BLaER1 treated with 17β-estradiol and CSF1 and Interleukin-3, amounts not matched to agents 10 nM and 100 nM (cell line): Measurements from ENCODE around the gene RRP1.

Source experiments
- H3K27ac ChIP-seq, 11 experiments: shearing (Covaris generic); formaldehyde crosslinking; 2 replicates each; pipeline ENCODE4 v1.8.1; 2022
- H3K27me3 ChIP-seq, 11 experiments: shearing (Covaris generic); formaldehyde crosslinking; 2 replicates each; pipeline ENCODE4 v1.8.1; 2022
- H3K36me3 ChIP-seq, 11 experiments: shearing (Covaris generic); formaldehyde crosslinking; 2 replicates each; pipeline ENCODE4 v1.8.1; 2022
- H3K4me1 ChIP-seq, 10 experiments: shearing (Covaris generic); formaldehyde crosslinking; 2 replicates each; pipeline ENCODE4 v1.8.1; 2022
- H3K4me2 ChIP-seq, 11 experiments: shearing (Covaris generic); formaldehyde crosslinking; 2 replicates each; pipeline ENCODE4 v1.8.1; 2022
- H3K4me3 ChIP-seq, 10 experiments: shearing (Covaris generic); formaldehyde crosslinking; 2 replicates each; pipeline ENCODE4 v1.8.1; 2022
- H3K9ac ChIP-seq, 11 experiments: shearing (Covaris generic); formaldehyde crosslinking; 2 replicates each; pipeline ENCODE4 v1.8.1; 2022
- H3K9me3 ChIP-seq, 11 experiments: shearing (Covaris generic); formaldehyde crosslinking; replicated peaks in 1 of 11; 2 replicates each; pipeline ENCODE4 v1.8.1; 2022
- H4K20me1 ChIP-seq, 11 experiments: shearing (Covaris generic); formaldehyde crosslinking; 2 replicates each; pipeline ENCODE4 v1.8.1; 2022
- Cebpa-rat ChIP-seq, 11 experiments: shearing (Covaris generic); IDR thresholded peaks; 2 replicates each; pipeline ENCODE4 v1.8.1; 2022

The RRP1 gene

GRCh38 chr21:43755820-43756594 lies 33.4 kb upstream of the RRP1 start:
- peaks cover 7 to 32% (median 18%) of the 10 kb centered on the region in 10 experiments; a peak in 18 of 20 replicates for H3K4me1 ChIP-seq
- peaks cover 0 to 15% (median 3%) of the 10 kb centered on the region in 11 experiments; a peak in 9 of 22 replicates for H3K9me3 ChIP-seq
- H3K36me3 ChIP-seq: peaks cover 31 to 100% (median 97%) of the 10 kb centered on the region in 11 experiments
- TF ChIP-seq Cebpa-rat (IDR thresholded peaks at IDR 0.05): no peak
- peak overlapping the region in 1 of 11 experiments; percentile 64; a peak in 1 of 22 replicates for H3K4me2 ChIP-seq
- peaks cover 0 to 98% (median 41%) of the 10 kb centered on the region in 11 experiments; a peak in 16 of 22 replicates for H4K20me1 ChIP-seq
- H3K9ac ChIP-seq: 0 out of 22 replicates have a peak overlapping the region, but pooled peaks of 1 of the 11 experiments have one; percentile 5
- H3K4me3 ChIP-seq: no peak overlapping the region
- no peak overlapping the region for H3K27ac ChIP-seq
- no peaks in the 10 kb centered on the region for H3K27me3 ChIP-seq

DNA sequence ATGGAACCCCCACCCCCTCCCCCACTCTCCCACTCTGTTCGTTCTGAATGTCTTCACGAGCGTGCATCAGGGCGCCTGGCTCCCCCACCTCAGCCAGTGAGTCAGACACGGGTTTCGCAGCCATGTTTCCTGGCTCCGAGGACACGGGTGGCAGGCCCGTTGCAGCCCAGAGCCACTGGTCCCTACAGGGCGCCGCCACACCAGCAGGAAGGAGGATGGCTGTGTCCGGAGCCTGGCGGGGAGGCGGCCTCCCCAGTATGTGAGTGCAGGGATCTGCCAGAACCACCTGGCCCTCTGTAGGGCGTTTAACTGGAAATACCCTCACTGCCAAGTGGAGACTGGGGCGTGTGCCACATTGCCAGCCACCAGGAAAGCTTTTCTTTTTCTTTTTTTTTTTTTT lies 31.8 kb upstream of the RRP1 start:
- no peak for TF ChIP-seq Cebpa-rat (IDR thresholded peaks at IDR 0.05)
- H3K4me3 ChIP-seq: no peak overlapping the region
- peak overlapping the region in 4 of 11 experiments; percentile 3 to 39 (median 10); a peak in 2 of 22 replicates for H3K9ac ChIP-seq
- H3K9me3 ChIP-seq: peaks cover 0 to 15% (median 3%) of the 10 kb centered on the region in 11 experiments; a peak in 9 of 22 replicates
- peak overlapping the region in 8 of 11 experiments; percentile 6 to 64 (median 37); a peak in 12 of 22 replicates for H3K4me2 ChIP-seq
- H3K27me3 ChIP-seq: no peaks in the 10 kb centered on the region
- peaks cover 26 to 100% (median 97%) of the 10 kb centered on the region in 11 experiments for H3K36me3 ChIP-seq
- H3K4me1 ChIP-seq: peaks cover 7 to 32% (median 18%) of the 10 kb centered on the region in 10 experiments; a peak in 18 of 20 replicates
- peak overlapping the region in 3 of 11 experiments; percentile 1 to 44 (median 21); a peak in 2 of 22 replicates for H3K27ac ChIP-seq
- H4K20me1 ChIP-seq: peaks cover 0 to 98% (median 42%) of the 10 kb centered on the region in 11 experiments; a peak in 16 of 22 replicates

DNA sequence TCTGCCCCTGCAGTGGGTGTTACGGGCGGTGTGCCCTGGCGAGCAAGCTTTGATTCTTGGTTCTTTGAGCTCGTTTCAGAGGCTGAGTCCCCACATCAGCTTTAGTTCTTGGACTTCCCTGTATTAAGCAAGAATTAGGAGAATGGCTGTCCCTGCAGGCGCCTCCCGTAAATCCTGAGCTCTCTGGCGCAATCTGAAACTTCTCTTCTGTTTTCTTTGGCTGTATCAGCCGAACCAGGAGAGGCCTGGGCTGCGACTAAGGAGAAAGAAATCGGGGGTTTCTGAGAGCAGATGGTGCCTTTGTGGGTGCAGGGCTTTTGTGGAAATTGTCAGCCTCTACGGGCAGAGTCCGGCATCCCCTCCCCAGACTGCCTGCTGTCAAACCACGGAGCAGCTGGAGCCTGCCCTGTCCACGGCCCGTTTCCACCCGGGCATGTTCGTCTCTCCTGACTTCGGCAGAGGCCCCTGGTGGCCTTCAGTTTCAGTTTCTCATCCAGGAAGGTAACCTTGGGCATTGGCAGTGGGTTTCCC lies 31.2 kb upstream of the RRP1 start:
- Histone ChIP-seq H3K4me1 (peaks cover 7 to 32% (median 18%) of the 10 kb centered on the region in 10 experiments; a peak in 18 of 20 replicates), H3K4me2 (peak overlapping the region in 8 of 11 experiments; percentile 6 to 64 (median 37); a peak in 12 of 22 replicates), H3K27me3 (no peaks in the 10 kb centered on the region), H4K20me1 (peaks cover 0 to 98% (median 44%) of the 10 kb centered on the region in 11 experiments; a peak in 16 of 22 replicates), H3K9ac (peak overlapping the region in 7 of 11 experiments; percentile 3 to 39 (median 10); a peak in 4 of 22 replicates), H3K36me3 (peaks cover 24 to 100% (median 97%) of the 10 kb centered on the region in 11 experiments), H3K4me3 (no peak overlapping the region), H3K27ac (peak overlapping the region in 4 of 11 experiments; percentile 1 to 44 (median 20); a peak in 4 of 22 replicates), H3K9me3 (peaks cover 0 to 15% (median 3%) of the 10 kb centered on the region in 11 experiments; a peak in 9 of 22 replicates)
- TF ChIP-seq Cebpa-rat (IDR thresholded peaks at IDR 0.05): no peak

- Histone ChIP-seq H3K36me3 (peaks cover 24 to 100% (median 93%) of the 10 kb centered on the region in 11 experiments), H3K4me3 (no peak overlapping the region), H4K20me1 (peaks cover 0 to 97% (median 41%) of the 10 kb centered on the region in 11 experiments; a peak in 16 of 22 replicates), H3K4me2 (no peak overlapping the region), H3K9ac (no peak overlapping the region), H3K4me1 (peaks cover 7 to 32% (median 18%) of the 10 kb centered on the region in 10 experiments; a peak in 18 of 20 replicates), H3K27me3 (no peaks in the 10 kb centered on the region), H3K9me3 (peaks cover 0 to 12% (median 3%) of the 10 kb centered on the region in 11 experiments; a peak in 9 of 22 replicates), H3K27ac (0 out of 22 replicates have a peak overlapping the region, but pooled peaks of 1 of the 11 experiments have one; percentile 3)
- TF ChIP-seq Cebpa-rat (IDR thresholded peaks at IDR 0.05): no peak
Measured at GRCh38 chr21:43758811-43759210, 30.6 kb upstream of the RRP1 start.

DNA sequence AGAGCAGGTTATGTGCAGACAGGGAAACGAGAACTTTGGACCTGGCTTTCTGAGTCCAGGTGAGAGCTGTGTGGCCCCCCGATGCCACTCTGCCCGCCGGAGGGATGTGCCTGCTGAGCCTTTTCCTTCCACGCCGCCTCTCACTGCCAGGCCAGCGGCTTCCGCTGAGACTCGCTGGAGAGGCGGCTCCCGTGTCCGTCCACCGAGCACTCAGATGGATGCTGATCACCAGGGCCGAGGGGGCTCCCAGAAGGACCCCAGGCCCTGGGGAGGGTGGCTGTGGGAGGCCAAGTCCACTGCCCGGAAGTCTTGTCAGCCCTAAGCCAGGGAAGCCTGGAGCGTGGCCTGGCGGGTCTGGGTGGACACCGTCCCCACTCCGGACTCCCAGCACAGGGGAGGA lies 29.7 kb upstream of the RRP1 start:
- Histone ChIP-seq H3K9ac (no peak overlapping the region), H3K36me3 (peaks cover 24 to 100% (median 85%) of the 10 kb centered on the region in 11 experiments), H3K27ac (no peak overlapping the region), H3K9me3 (peaks cover 0 to 4% (median 0%) of the 10 kb centered on the region in 11 experiments; a peak in 9 of 22 replicates), H3K27me3 (no peaks in the 10 kb centered on the region), H4K20me1 (peaks cover 0 to 97% (median 41%) of the 10 kb centered on the region in 11 experiments; a peak in 16 of 22 replicates), H3K4me2 (no peak overlapping the region), H3K4me3 (no peak overlapping the region), H3K4me1 (peaks cover 12 to 32% (median 21%) of the 10 kb centered on the region in 10 experiments; a peak in 18 of 20 replicates)
- TF ChIP-seq Cebpa-rat (IDR thresholded peaks at IDR 0.05): no peak

DNA sequence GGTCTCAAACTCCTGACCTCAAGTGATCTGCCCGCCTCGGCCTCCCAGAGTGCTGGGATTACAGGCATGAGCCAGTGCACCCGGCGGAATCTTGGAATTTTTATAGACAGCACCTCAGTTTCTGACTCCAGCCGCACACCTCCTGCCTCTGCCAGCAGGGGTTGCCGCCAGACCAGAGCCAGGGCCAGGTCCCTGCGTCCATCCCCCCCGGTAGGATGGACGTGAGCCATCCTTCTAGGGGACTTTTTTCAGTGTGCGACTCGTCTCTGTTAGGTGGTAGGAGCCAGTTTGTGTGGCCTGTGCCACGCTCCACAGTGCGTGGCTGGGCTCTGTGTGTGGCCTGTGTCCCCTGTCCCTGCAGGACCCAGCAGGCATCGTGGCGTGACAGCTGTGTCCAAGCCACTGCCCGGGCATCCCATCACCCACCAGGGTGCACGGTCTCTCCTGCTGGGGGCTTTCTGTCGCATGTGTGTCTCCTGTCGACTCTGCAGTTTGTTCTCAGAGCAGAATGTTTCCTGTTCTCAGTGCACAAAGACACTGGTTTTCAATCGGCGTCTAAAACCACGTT lies 28.9 kb upstream of the RRP1 start:
- H3K9me3 ChIP-seq: no peaks in the 10 kb centered on the region
- H3K27me3 ChIP-seq: no peaks in the 10 kb centered on the region
- no peak overlapping the region for H3K4me2 ChIP-seq
- H3K4me3 ChIP-seq: no peak overlapping the region
- H3K4me1 ChIP-seq: peaks cover 12 to 34% (median 21%) of the 10 kb centered on the region in 10 experiments; a peak in 18 of 20 replicates
- TF ChIP-seq Cebpa-rat (IDR thresholded peaks at IDR 0.05): no peak
- H3K9ac ChIP-seq: no peak overlapping the region
- peaks cover 0 to 91% (median 34%) of the 10 kb centered on the region in 11 experiments; a peak in 16 of 22 replicates for H4K20me1 ChIP-seq
- H3K36me3 ChIP-seq: peaks cover 21 to 91% (median 77%) of the 10 kb centered on the region in 11 experiments
- H3K27ac ChIP-seq: no peak overlapping the region

- Histone ChIP-seq H3K27ac (no peak overlapping the region), H3K36me3 (peaks cover 7 to 77% (median 63%) of the 10 kb centered on the region in 11 experiments)
Measured at GRCh38 chr21:43761886-43762285, 27.5 kb upstream of the RRP1 start.

More at GRCh38 chr21:43761886-43762285, 27.5 kb upstream of the RRP1 start:
- Histone ChIP-seq H3K9ac (no peak overlapping the region), H3K4me2 (no peak overlapping the region), H3K9me3 (no peaks in the 10 kb centered on the region), H3K4me1 (peaks cover 12 to 28% (median 18%) of the 10 kb centered on the region in 10 experiments; a peak in 18 of 20 replicates), H3K27me3 (no peaks in the 10 kb centered on the region), H4K20me1 (peaks cover 0 to 79% (median 23%) of the 10 kb centered on the region in 11 experiments; a peak in 16 of 22 replicates), H3K4me3 (no peak overlapping the region)
- TF ChIP-seq Cebpa-rat (IDR thresholded peaks at IDR 0.05): no peak
